Skeletal muscle satellite cell (primary cell): ENCODE measurements around the gene ATP2B1. TPM values are rescaled to one million over a fixed set of nuclear protein-coding genes. Genes with fewer than 3 reads are reported as not detected.
A peak's percentile ranks its signal among the peaks of the same experiment; 100 is the strongest.
"Not testable (repeated sequence)": the region's sequence is repeated elsewhere in the genome, so short reads cannot be mapped to it uniquely, and the experiment has no call there.

Experiments used
- H3K27me3 ChIP-seq: 2 replicates; pipeline ENCODE4 v1.7.0; 2013; ENCODE audit warnings: low read length; ENCODE audit not compliant: control insufficient read depth, insufficient read depth
- H3K36me3 ChIP-seq: 2 replicates; pipeline ENCODE4 v1.7.0; 2013; ENCODE audit warnings: mild to moderate bottlenecking, control low read depth, low read length; ENCODE audit not compliant: insufficient read depth
- H3K4me1 ChIP-seq: 2 replicates; pipeline ENCODE4 v1.7.0; 2013; ENCODE audit warnings: low read length; ENCODE audit not compliant: control insufficient read depth, insufficient read depth
- H3K4me2 ChIP-seq: 2 replicates; pipeline ENCODE4 v1.7.0; 2013; ENCODE audit warnings: mild to moderate bottlenecking, low read length
- H3K4me3 ChIP-seq: 2 replicates; pipeline ENCODE4 v1.7.0; 2013; ENCODE audit warnings: low read length
- H3K9ac ChIP-seq: 2 replicates; pipeline ENCODE4 v1.7.0; 2013; ENCODE audit warnings: mild to moderate bottlenecking, low read depth, low read length, moderate library complexity
- H3K9me3 ChIP-seq: replicated peaks from 2 replicates; pipeline ENCODE4 v1.7.0; 2013; ENCODE audit warnings: mild to moderate bottlenecking, control low read depth, low read length
- total RNA-seq: library from RNA; depleted of rRNA; stranded (reverse); fragments of >200 nt; gene quantifications from 2 replicates; pipeline ENCODE4 v1.2.3, GENCODE V29; 2012; rRNA removed

ATP2B1 gene
- total RNA-seq = 116 and 172 TPM in 2 replicates

DNA sequence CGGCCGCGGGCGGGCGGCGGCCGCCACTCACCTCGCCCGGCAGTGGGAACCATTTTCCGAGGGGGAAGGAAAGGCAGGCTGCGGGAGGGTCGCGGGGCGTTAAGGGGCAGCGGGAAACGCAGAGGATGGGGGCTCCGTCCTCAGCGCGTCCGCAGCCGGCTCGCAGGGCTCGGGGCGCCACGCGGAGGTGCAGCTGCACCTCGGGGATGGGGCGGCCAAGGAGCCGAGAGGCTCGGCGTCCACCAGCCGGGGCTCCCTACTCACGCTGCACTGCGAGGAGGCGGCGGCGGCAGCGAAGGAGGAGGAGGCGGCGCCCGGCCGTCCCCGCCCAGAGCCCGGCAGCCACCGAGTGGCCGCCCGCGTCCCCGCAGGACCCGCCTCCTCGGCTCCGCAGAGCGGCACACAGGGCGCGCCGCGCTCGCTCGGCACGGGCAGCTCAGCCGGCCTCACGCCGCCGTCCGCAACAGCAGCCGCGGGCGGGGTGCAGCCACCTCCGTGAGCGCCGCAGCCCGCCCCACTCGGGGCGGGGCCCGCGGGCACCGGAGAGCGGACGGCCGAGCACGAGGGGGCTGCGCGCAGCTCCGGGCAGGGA, at the start of gene ATP2B1:
TSS of gene ATP2B1 (minus strand) at position 274 of the 592 bp plus-strand sequence. CDS start 52,952 bp downstream, outside the sequence.
- no peaks in the 10 kb centered on the region for H3K27me3 ChIP-seq
- peak within 1 kb of the TSS; percentile 95 for H3K4me3 ChIP-seq
- peak within 1 kb of the TSS; percentile 100 for H3K9ac ChIP-seq
- H3K36me3 ChIP-seq = peaks cover 15% of the 10 kb centered on the region
- H3K4me2 ChIP-seq = peak within 1 kb of the TSS; percentile 86
- H3K4me1 ChIP-seq = peaks cover 10% of the 10 kb centered on the region
- H3K9me3 ChIP-seq = no peaks in the 10 kb centered on the region

GRCh38 chr12:89757987-89758386, 49.3 kb upstream of the ATP2B1 start:
- H3K27me3 ChIP-seq, H3K4me3 ChIP-seq, H3K9ac ChIP-seq, H3K4me2 ChIP-seq, H3K9me3 ChIP-seq, H3K36me3 ChIP-seq: not testable (repeated sequence)
- H3K4me1 ChIP-seq = peaks cover 39% of the 10 kb centered on the region

DNA sequence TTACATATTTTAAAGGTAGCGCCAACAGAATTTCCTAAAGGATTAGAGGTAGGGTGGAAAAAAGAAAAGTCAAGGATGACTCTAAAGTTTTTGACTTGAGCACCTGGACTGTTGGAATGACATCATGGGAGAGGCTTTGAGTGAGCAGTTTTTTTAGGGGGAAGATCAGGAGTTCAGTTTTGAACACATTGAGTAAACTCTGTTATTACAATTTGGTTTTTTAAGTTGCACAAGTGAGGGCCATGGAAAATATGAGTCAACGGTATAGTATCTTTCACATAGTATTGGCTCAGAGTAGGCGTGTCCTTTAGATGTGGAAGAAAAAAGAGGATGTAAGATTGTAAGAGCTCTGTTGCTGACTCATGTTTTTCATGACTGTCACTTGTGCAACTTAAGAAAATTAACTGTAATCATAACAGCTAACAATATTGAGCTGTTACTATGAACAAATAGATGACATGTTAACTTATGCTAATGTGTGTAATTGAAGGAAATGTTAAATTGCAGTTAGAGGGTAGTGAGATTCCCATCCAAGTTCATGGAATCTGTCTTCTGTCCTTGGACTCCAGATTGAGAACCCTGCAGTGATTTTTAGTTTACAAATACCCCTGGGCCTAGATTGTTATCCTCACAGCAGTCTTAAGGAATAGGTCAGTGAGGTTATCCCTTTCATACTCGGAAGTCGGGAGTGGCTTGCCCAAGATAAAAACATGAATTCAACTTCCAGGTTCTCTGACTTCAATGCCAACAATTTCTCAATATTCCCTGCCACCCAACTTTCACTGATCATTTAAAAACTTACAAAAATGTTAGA, 48.2 kb upstream of the ATP2B1 start:
- H3K4me3 ChIP-seq = no peak overlapping the region
- peak overlapping the region; percentile 49 for H3K4me2 ChIP-seq
- H3K4me1 ChIP-seq = peaks cover 35% of the 10 kb centered on the region
- H3K9me3 ChIP-seq = no peaks in the 10 kb centered on the region
- no peaks in the 10 kb centered on the region for H3K36me3 ChIP-seq
- peak overlapping the region; percentile 77 for H3K9ac ChIP-seq
- no peaks in the 10 kb centered on the region for H3K27me3 ChIP-seq

- Histone ChIP-seq H3K27me3 (no peaks in the 10 kb centered on the region), H3K4me1 (peaks cover 35% of the 10 kb centered on the region), H3K4me2 (no peak overlapping the region), H3K9ac (peak overlapping the region; percentile 41), H3K9me3 (no peaks in the 10 kb centered on the region), H3K4me3 (no peak overlapping the region), H3K36me3 (no peaks in the 10 kb centered on the region)
Measured at GRCh38 chr12:89756194-89756584, 47.6 kb upstream of the ATP2B1 start.

DNA sequence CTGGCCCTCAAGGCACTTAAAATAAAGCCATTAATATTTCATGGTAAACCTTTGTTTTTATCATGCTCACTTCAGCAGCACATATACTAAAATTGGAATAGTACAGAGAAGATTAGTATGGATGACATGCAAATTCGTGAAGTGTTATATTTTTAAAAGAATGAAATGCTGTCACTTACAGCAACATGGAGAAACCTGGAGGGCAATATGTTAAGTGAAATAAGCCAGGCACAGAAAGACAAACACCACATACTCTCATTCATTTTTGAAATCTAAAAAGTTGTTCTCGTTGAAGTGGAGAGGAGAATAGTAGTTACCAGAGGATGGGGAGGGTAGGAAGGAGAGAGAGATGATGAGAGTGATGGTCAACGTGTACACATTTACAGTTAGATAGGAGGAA, 45.4 kb upstream of the ATP2B1 start:
- Histone ChIP-seq H3K4me2 (no peak overlapping the region), H3K27me3 (no peaks in the 10 kb centered on the region), H3K9ac (no peak overlapping the region), H3K9me3 (no peaks in the 10 kb centered on the region), H3K4me3 (no peak overlapping the region), H3K4me1 (peaks cover 46% of the 10 kb centered on the region), H3K36me3 (no peaks in the 10 kb centered on the region)

- H3K4me3 ChIP-seq = no peak overlapping the region
- H3K9ac ChIP-seq = no peak overlapping the region
- no peak overlapping the region for H3K4me2 ChIP-seq
- H3K36me3 ChIP-seq = no peaks in the 10 kb centered on the region
- no peaks in the 10 kb centered on the region for H3K27me3 ChIP-seq
- H3K4me1 ChIP-seq = peaks cover 37% of the 10 kb centered on the region
- H3K9me3 ChIP-seq = no peaks in the 10 kb centered on the region
Measured at GRCh38 chr12:89752341-89752740, 43.7 kb upstream of the ATP2B1 start.

- H3K4me1 ChIP-seq = peaks cover 23% of the 10 kb centered on the region
- no peaks in the 10 kb centered on the region for H3K9me3 ChIP-seq
- no peaks in the 10 kb centered on the region for H3K27me3 ChIP-seq
- no peaks in the 10 kb centered on the region for H3K36me3 ChIP-seq
- H3K4me3 ChIP-seq = peak overlapping the region; percentile 23
- peak overlapping the region; percentile 67 for H3K9ac ChIP-seq
- H3K4me2 ChIP-seq = peak overlapping the region; percentile 6
Measured at GRCh38 chr12:89750389-89751351, 42.0 kb upstream of the ATP2B1 start.

GRCh38 chr12:89748791-89749190, 40.2 kb upstream of the ATP2B1 start:
- Histone ChIP-seq H3K4me2 (no peak overlapping the region), H3K27me3 (no peaks in the 10 kb centered on the region), H3K9ac (no peak overlapping the region)

DNA sequence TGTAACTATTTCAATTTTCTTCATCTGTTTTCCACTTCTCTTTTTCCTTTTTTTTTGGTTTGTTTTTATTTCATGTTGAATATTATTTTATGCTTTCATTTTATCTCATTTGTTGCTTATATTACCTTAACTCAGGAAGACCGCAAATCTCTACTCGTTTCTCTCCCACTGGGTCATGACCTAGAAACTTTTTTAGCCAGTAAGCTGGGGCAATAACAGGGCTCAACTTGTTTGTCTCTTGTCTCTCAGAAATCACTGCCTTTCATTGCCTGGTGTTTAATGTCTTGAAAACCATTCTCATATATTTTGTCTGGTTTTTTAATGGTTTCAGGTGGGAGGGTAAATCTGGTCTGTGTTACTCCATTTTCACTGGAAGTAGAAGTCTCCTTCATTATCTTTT, 36.6 kb upstream of the ATP2B1 start:
- Histone ChIP-seq H3K9ac (no peak overlapping the region), H3K4me3 (no peak overlapping the region), H3K27me3 (no peaks in the 10 kb centered on the region), H3K4me2 (no peak overlapping the region), H3K4me1 (peaks cover 2% of the 10 kb centered on the region), H3K36me3 (no peaks in the 10 kb centered on the region), H3K9me3 (no peaks in the 10 kb centered on the region)

More at GRCh38 chr12:89748791-89749190, 40.2 kb upstream of the ATP2B1 start:
- Histone ChIP-seq H3K9me3 (no peaks in the 10 kb centered on the region), H3K4me1 (peaks cover 23% of the 10 kb centered on the region), H3K4me3 (no peak overlapping the region), H3K36me3 (no peaks in the 10 kb centered on the region)

DNA sequence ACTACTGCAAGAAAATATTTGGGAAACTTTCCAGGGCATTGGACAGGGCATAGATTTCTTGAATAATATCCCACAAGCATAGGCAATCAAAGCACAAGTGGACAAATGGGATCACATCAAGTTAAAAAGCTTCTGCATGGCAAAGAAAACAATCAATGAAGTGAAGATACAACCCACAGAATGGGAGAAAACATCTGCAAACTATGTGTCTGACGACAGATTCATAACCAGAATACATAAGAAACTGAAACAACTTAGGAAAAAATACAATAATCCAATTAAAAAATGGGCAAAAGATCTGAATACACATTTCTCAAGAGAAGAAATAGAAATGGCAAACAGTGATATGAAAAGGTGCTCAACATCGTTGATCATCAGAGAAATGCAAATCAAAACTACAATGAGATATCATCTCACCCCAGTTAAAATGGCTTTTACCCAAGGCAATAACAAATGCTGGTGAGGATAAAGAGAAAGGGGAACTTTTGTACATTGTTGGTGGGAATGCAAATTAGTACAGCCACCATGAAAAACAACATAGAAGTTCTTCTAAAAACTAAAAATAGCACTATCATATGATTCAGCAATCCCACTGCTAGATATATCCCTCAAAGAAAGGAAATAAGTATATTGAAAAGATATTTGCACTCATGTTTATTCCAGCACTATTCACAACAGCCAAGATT, 33.8 kb upstream of the ATP2B1 start:
- H3K4me3 ChIP-seq = no peak overlapping the region
- H3K4me1 ChIP-seq = no peaks in the 10 kb centered on the region
- no peak overlapping the region for H3K4me2 ChIP-seq
- no peaks in the 10 kb centered on the region for H3K27me3 ChIP-seq
- no peaks in the 10 kb centered on the region for H3K36me3 ChIP-seq
- no peaks in the 10 kb centered on the region for H3K9me3 ChIP-seq
- no peak overlapping the region for H3K9ac ChIP-seq

GRCh38 chr12:89740943-89741342, 32.3 kb upstream of the ATP2B1 start:
- Histone ChIP-seq H3K36me3 (no peaks in the 10 kb centered on the region), H3K4me2 (no peak overlapping the region), H3K27me3 (no peaks in the 10 kb centered on the region), H3K4me3 (no peak overlapping the region), H3K9me3 (no peaks in the 10 kb centered on the region), H3K9ac (no peak overlapping the region), H3K4me1 (no peaks in the 10 kb centered on the region)
